NK-92 treated with Interleukin-12 subunit alpha and Interleukin-12 subunit beta, amount 100 ng/mL, for 24 hours (cell line): ENCODE data around the gene SEPTIN10.

Source experiments
- DNase-seq: peaks from one replicate; lab custom pipeline; 2025; lab: John Stamatoyannopoulos, UW

The SEPTIN10 gene

DNA sequence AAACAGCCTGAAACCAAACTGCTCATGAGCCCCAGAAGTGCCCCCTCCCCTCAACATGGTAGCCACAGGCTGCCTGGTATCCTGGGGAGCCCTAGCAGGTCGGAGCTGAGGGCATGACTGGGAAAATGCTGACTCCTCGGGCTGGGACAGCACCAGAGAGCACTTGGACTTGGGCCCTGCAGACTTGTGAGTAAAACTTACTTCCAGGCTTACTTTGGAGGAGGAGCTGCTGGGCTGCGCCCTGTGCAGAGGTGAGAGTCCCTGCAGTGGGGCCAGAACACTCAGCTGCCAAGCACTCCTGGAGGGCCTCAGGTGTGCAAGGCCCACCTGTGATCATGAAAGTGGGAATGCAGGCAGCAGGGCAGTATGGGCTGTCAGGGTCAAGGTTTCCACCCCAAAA lies 119.4 kb downstream of the SEPTIN10 start:
- no peak for DNase-seq

DNA sequence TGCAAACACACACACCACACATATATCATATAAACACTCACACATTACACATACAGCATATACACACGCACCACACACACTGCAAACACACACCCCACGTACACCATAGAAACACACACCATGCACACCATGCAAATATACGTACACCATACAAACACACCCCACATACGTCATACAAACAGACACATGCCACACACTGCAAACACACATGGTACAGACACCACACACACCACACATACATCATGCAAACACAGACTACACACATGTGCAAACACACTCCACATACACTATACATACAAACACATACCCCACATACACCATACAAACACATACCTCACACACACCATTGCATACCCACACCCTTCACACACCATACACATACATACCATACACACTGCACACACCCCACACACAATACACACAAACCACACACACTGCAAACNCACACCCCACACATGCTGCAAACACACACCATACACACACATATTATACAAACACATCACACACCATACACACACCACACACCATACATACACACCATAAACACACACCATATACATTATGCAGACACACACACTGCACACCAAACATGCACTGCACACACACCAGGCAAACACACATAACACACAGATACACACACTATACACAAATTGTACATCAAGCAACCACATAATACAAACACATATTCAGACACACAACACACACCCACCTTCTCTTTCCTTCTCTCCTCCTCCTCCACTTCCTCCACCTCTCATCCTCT lies 120.4 kb downstream of the SEPTIN10 start:
- no peak for DNase-seq
